Measurements from ENCODE around the gene CEP70. TPM values are rescaled to one million over a fixed set of nuclear protein-coding genes. Genes with fewer than 3 reads are reported as not detected.

CEP70 gene
- total RNA-seq, 2 experiments from 2014 or later, result 15.9 to 19.5 TPM

DNA sequence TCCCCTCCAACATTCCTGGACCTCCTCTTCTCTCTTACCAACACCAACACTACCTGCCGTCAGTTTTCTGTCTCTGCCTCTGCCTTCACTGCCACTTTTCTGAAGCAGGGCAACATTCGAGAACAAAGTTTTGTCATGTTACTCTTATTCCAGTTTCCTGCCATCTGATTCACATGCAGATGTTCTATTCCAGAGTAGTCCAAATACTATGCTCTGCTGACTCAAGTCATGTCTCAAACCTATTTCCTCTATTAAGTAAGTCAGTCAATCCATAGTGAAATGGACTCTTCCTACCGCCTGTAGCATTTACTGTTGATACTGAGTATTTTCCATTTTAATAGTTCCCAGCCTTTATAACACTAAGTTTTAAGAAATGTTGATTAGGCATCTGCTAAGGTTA is 116.3 kb downstream of the CEP70 start:
- Mint-ChIP-seq H3K36me3 (ENCODE audit: low read depth) (no peaks in the 10 kb centered on the region), H3K4me1 (ENCODE audit: low read depth) (no peaks in the 10 kb centered on the region), H3K4me3 (no peak overlapping the region), H3K27ac (no peak overlapping the region), H3K27me3 (ENCODE audit: low read depth) (peaks cover 2% of the 10 kb centered on the region), H3K9me3 (ENCODE audit: insufficient read depth) (no peaks in the 10 kb centered on the region)
- ChIA-PET CTCF (interaction anchor here (0.7 to 3.4 kb wide), 6 partner anchors 35 to 446 kb away, joined by 3 to 76 read pairs (median 18); partner anchors contain the start of gene CEP70), POLR2A (no interaction called here)
- no peak for ATAC-seq
- DNase-seq, result no peak

DNA sequence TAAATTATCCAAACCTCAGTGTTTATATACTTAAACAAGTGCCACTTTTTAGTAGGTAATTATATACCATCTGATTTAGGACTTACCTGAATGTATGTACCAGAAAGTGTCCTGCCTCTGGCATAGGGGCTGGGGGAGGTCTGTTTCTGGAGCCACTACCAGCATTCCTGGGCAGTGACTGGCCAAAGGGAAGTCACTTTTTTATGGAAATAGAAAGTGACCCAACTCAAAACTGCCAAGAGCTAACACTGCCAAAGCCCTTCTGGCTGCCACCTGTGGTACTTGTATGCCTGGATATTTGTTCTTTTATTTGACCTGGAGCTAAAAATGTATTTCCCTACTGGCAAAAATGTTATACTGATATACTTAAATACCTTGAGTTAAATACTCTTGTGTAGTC is 116.9 kb downstream of the CEP70 start:
- H3K9me3 Mint-ChIP-seq (ENCODE audit: insufficient read depth), result no peaks in the 10 kb centered on the region
- ChIA-PET POLR2A (no interaction called here), CTCF (interaction anchor here (0.7 to 3.4 kb wide), 4 partner anchors 16 to 446 kb away, joined by 3 to 76 read pairs (median 22); partner anchors contain the start of gene CEP70)
- no peak for DNase-seq
- no peaks in the 10 kb centered on the region for H3K36me3 Mint-ChIP-seq (ENCODE audit: low read depth)
- H3K27ac Mint-ChIP-seq, result no peak overlapping the region
- peaks cover 2% of the 10 kb centered on the region for H3K27me3 Mint-ChIP-seq (ENCODE audit: low read depth)
- H3K4me3 Mint-ChIP-seq, result no peak overlapping the region
- ATAC-seq, result no peak
- no peaks in the 10 kb centered on the region for H3K4me1 Mint-ChIP-seq (ENCODE audit: low read depth)

DNA sequence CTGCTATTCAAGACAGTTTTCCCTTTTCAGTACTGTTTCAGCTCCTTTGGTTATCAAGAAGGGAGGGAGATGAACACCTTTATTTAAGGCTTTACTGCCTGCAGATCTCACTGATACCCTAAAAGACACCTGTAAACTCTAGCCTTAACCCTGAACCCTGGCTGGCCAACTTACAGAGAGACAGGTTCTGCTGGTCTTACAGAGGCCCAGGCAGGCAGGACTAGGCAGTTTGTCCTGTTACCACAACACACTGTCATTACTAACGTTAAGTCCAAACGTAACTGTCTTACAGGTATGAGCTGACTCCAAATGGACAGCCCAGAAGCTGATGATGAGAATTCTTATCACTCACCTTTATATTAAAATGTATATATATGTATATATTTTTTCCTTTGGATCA is 117.5 kb downstream of the CEP70 start:
- H3K36me3 Mint-ChIP-seq (ENCODE audit: low read depth), result no peaks in the 10 kb centered on the region
- CTCF ChIA-PET, result interaction anchor here (0.7 to 3.4 kb wide), 2 partner anchors 15 to 440 kb away, joined by 3 to 41 read pairs; no protein-coding TSS in a partner anchor
- POLR2A ChIA-PET, result no interaction called here
- no peak overlapping the region for H3K4me3 Mint-ChIP-seq
- ATAC-seq (no peak), DNase-seq (no peak)
- H3K4me1 Mint-ChIP-seq (ENCODE audit: low read depth), result no peaks in the 10 kb centered on the region
- H3K9me3 Mint-ChIP-seq (ENCODE audit: insufficient read depth), result no peaks in the 10 kb centered on the region
- H3K27ac Mint-ChIP-seq, result no peak overlapping the region
- peaks cover 2% of the 10 kb centered on the region for H3K27me3 Mint-ChIP-seq (ENCODE audit: low read depth)

DNA sequence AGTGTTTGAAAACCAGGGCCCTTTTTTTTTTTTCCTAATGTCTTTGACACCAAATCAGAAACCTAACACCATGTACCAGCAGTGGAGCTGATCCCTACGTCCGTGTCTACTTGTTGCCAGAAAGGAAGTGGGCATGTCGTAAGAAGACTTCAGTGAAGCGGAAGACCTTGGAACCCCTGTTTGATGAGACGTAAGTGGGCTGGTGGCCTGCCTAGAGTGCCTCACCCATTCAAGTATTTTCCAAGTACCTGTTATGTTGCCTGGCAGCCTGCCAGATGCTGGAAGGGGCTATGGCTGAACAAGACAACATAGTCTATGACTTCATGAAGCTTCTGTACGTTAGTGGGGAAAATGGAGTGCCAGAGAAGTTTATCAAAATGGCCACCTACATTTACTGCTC is 119.9 kb downstream of the CEP70 start:
- Mint-ChIP-seq H3K4me1 (ENCODE audit: low read depth) (no peaks in the 10 kb centered on the region), H3K4me3 (no peak overlapping the region), H3K36me3 (ENCODE audit: low read depth) (no peaks in the 10 kb centered on the region), H3K27ac (no peak overlapping the region), H3K27me3 (ENCODE audit: low read depth) (peaks cover 2% of the 10 kb centered on the region), H3K9me3 (ENCODE audit: insufficient read depth) (no peaks in the 10 kb centered on the region)
- DNase-seq (no peak), ATAC-seq (no peak)
- ChIA-PET POLR2A (no interaction called here), CTCF (interaction anchor here (1.2 kb wide), 2 partner anchors 442 to 449 kb away, joined by 6 read pairs; no protein-coding TSS in a partner anchor)

DNA sequence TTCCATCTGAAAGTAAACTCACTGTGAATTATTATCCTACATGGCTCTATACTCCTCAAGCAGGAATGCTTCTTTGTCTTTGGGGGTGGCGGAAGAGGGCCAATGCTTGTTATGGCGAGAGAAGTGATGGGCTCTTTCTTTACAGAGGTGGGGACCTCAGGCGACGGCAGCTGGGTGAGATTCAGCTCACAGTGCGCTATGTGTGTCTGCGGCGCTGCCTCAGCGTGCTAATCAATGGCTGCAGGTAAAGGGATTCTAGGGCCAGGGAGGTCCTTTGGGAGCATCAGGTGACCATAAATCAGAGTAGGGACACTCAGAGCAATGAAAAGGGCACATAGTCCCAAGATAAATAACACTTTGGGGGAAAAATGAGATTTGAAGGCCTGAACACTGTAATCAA is 120.7 kb downstream of the CEP70 start:
- POLR2A ChIA-PET, result no interaction called here
- Mint-ChIP-seq H3K27me3 (ENCODE audit: low read depth) (peaks cover 3% of the 10 kb centered on the region), H3K36me3 (ENCODE audit: low read depth) (no peaks in the 10 kb centered on the region), H3K9me3 (ENCODE audit: insufficient read depth) (no peaks in the 10 kb centered on the region), H3K4me3 (no peak overlapping the region), H3K27ac (no peak overlapping the region), H3K4me1 (ENCODE audit: low read depth) (no peaks in the 10 kb centered on the region)
- no peak for DNase-seq
- CTCF ChIA-PET, result no interaction called here
- no peak for ATAC-seq

DNA sequence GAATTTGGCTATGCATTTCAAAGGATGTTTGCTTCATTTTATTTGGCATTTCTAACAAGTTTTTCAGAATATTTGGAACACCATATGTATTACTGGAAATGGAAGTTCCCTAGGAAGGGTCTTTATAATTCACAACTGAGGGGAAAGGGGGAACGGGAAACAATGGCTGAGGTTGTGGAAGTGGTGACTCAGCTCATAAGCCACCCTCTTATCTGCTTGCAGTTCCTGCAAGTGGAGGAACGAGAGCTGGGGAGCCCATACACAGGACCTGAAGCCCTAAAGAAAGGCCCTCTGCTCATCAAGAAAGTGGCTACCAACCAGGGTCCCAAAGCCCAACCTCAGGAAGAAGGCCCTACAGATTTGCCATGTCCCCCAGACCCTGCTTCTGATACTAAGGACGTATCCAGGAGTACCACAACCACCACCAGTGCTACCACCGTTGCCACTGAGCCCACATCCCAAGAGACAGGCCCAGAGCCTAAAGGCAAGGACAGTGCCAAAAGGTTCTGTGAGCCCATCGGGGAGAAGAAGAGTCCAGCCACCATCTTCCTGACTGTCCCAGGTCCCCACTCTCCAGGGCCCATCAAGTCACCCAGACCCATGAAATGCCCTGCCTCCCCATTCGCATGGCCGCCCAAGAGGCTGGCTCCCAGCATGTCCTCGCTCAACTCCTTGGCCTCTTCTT is 121.8 kb downstream of the CEP70 start:
- DNase-seq (no peak), ATAC-seq (no peak)
- no peak overlapping the region for H3K27ac Mint-ChIP-seq
- H3K4me1 Mint-ChIP-seq (ENCODE audit: low read depth), result no peaks in the 10 kb centered on the region
- peaks cover 6% of the 10 kb centered on the region for H3K27me3 Mint-ChIP-seq (ENCODE audit: low read depth)
- no peaks in the 10 kb centered on the region for H3K9me3 Mint-ChIP-seq (ENCODE audit: insufficient read depth)
- no peak overlapping the region for H3K4me3 Mint-ChIP-seq
- CTCF ChIA-PET, result no interaction called here
- no peaks in the 10 kb centered on the region for H3K36me3 Mint-ChIP-seq (ENCODE audit: low read depth)
- POLR2A ChIA-PET, result no interaction called here

DNA sequence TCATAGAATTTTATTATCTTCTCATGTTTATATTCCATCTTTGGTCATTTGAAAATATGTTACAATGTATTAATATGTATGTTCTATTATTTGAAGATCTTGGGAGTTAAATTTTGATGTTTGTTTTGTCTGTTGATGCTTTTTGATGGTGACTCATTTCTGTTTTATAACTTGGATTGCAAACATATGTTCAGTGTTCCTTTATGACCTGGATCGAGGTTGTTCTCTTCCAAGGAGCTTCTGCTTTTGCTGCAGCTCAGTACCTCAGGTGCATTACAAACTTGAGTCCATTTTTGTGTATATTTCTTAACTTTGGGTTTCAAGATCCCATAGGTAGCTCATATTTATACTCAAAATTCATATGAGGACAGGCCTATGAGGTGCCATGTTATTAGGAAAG is 122.6 kb downstream of the CEP70 start:
- no peak for DNase-seq
- H3K27me3 Mint-ChIP-seq (ENCODE audit: low read depth), result peaks cover 9% of the 10 kb centered on the region
- H3K27ac Mint-ChIP-seq, result no peak overlapping the region
- CTCF ChIA-PET, result interaction anchor here (0.6 to 2.2 kb wide), 3 partner anchors 8 to 163 kb away, joined by 3 to 10 read pairs (median 5); partner anchors contain the start of gene CEP70
- no peaks in the 10 kb centered on the region for H3K36me3 Mint-ChIP-seq (ENCODE audit: low read depth)
- H3K9me3 Mint-ChIP-seq (ENCODE audit: insufficient read depth), result no peaks in the 10 kb centered on the region
- no peaks in the 10 kb centered on the region for H3K4me1 Mint-ChIP-seq (ENCODE audit: low read depth)
- POLR2A ChIA-PET, result no interaction called here
- ATAC-seq, result no peak
- H3K4me3 Mint-ChIP-seq, result no peak overlapping the region

DNA sequence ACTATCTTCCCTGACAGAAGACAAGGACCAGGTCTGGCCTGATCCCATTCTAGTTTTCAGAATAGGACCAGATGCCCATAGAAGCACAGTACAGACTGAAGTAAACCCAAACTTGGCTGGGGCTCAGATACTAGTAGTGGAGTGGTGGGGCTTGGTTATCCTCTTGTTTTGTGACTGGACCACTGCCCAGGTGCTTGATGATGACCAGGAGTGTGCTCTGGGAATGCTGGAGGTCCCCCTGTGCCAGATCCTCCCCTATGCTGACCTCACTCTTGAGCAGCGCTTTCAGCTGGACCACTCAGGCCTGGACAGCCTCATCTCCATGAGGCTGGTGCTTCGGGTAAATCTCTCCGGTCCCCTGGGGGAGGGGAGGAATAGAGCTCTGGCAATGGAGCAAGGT is 123.4 kb downstream of the CEP70 start:
- H3K36me3 Mint-ChIP-seq (ENCODE audit: low read depth), result no peaks in the 10 kb centered on the region
- H3K9me3 Mint-ChIP-seq (ENCODE audit: insufficient read depth), result no peaks in the 10 kb centered on the region
- ATAC-seq (no peak), DNase-seq (no peak)
- H3K27me3 Mint-ChIP-seq (ENCODE audit: low read depth), result peaks cover 9% of the 10 kb centered on the region
- H3K4me3 Mint-ChIP-seq, result no peak overlapping the region
- H3K4me1 Mint-ChIP-seq (ENCODE audit: low read depth), result no peaks in the 10 kb centered on the region
- CTCF ChIA-PET, result interaction anchor here (1.1 to 2.2 kb wide), 3 partner anchors 9 to 466 kb away, joined by 3 to 10 read pairs (median 5); partner anchors contain the start of gene CEP70
- no peak overlapping the region for H3K27ac Mint-ChIP-seq
- POLR2A ChIA-PET, result no interaction called here

DNA sequence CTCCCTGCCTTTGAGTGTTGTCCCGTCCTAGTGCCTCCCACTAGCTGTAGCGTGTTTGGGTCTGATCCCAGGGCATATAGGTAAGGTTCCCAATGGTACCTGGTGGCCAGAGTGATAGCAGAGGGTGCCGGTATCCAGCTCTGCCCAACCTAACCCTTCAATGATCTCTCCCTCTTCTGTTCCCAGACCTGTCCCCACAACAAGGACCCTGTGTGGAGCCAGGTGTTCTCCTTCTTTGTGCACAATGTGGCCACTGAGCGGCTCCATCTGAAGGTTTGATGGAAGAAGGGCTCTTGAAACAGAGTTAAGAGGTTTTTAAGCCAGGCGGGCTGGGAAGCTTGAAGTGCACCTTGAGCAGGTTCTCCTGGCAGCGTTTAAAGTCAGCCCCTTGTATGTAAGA is 124.2 kb downstream of the CEP70 start:
- Mint-ChIP-seq H3K27me3 (ENCODE audit: low read depth) (peaks cover 9% of the 10 kb centered on the region), H3K9me3 (ENCODE audit: insufficient read depth) (no peaks in the 10 kb centered on the region), H3K36me3 (ENCODE audit: low read depth) (no peaks in the 10 kb centered on the region), H3K27ac (no peak overlapping the region), H3K4me1 (ENCODE audit: low read depth) (no peaks in the 10 kb centered on the region), H3K4me3 (no peak overlapping the region)
- DNase-seq (no peak), ATAC-seq (no peak)
- CTCF ChIA-PET, result interaction anchor here (1.1 to 2.2 kb wide), 4 partner anchors 9 to 466 kb away, joined by 3 to 10 read pairs (median 5); partner anchors contain the start of gene CEP70
- POLR2A ChIA-PET, result no interaction called here

DNA sequence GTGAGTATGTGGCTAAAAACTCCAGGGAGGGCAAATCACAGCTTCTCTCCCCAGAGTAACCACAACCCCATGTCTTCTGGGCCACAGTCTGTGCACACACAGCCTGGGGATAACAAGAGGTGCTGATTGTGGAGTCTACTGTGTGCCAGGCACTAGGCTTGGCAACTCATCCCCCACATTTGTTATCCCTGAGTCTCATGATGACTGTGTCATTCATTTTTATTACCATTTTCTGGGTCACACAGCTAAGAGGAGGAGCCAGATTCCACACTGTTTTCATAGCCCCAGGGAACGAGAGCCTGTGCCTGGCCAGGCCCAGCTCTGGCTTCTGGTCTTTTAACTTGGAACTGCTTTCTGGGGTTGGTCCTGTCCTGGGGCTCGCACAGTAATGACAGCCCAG is 125.2 kb downstream of the CEP70 start:
- POLR2A ChIA-PET, result no interaction called here
- Mint-ChIP-seq H3K4me3 (no peak overlapping the region), H3K4me1 (ENCODE audit: low read depth) (no peaks in the 10 kb centered on the region), H3K27ac (no peak overlapping the region), H3K36me3 (ENCODE audit: low read depth) (no peaks in the 10 kb centered on the region), H3K27me3 (ENCODE audit: low read depth) (peaks cover 9% of the 10 kb centered on the region), H3K9me3 (ENCODE audit: insufficient read depth) (no peaks in the 10 kb centered on the region)
- ATAC-seq (no peak), DNase-seq (no peak)
- CTCF ChIA-PET, result interaction anchor here (1.3 kb wide), 1 partner anchor 51 kb away, joined by 5 read pairs; no protein-coding TSS in a partner anchor

DNA sequence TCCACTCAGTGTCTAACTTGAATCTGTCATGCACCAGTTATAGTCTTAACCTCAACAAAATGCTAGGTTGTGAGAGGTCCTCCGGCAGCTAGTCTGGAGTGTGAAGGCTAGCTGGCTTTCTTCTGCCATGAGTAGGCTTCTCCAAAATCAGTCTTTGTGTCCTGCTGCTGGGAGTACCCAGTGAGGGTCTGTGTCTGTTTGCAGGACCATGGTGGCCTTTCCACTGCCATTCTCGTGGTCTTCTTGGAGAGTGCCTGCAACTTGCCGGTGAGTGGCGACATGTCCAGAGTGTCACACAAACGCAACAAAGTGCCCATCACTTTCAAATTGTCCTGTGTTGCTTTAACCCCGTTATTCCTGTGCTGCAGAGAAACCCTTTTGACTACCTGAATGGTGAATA is 125.6 kb downstream of the CEP70 start:
- ChIA-PET POLR2A (no interaction called here), CTCF (interaction anchor here (1.1 to 1.3 kb wide), 2 partner anchors 11 to 51 kb away, joined by 3 to 5 read pairs; no protein-coding TSS in a partner anchor)
- Mint-ChIP-seq H3K4me1 (ENCODE audit: low read depth) (no peaks in the 10 kb centered on the region), H3K9me3 (ENCODE audit: insufficient read depth) (no peaks in the 10 kb centered on the region), H3K36me3 (ENCODE audit: low read depth) (no peaks in the 10 kb centered on the region), H3K27ac (no peak overlapping the region), H3K27me3 (ENCODE audit: low read depth) (peaks cover 9% of the 10 kb centered on the region), H3K4me3 (no peak overlapping the region)
- ATAC-seq (no peak), DNase-seq (no peak)

DNA sequence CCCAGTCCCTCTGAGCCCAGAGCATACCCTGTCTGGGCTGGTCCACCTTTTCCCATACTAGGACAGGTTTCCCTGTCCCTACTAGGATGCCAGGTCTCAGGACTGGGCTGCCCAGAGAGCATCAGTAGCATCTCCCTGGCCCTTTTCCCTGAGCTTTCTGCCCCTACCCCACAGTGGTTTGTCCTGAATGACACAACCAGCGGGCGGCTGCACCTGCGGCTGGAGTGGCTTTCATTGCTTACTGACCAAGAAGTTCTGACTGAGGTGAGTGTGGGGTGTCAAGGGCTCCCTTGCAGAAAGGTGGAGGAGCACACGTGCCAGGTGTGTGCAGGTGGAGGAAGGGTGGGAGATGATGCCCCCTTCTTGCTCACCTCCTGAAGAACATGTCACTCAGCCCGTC is 126.1 kb downstream of the CEP70 start:
- H3K4me3 Mint-ChIP-seq, result no peak overlapping the region
- H3K4me1 Mint-ChIP-seq (ENCODE audit: low read depth), result no peaks in the 10 kb centered on the region
- DNase-seq (no peak), ATAC-seq (no peak)
- no peak overlapping the region for H3K27ac Mint-ChIP-seq
- H3K9me3 Mint-ChIP-seq (ENCODE audit: insufficient read depth), result no peaks in the 10 kb centered on the region
- POLR2A ChIA-PET, result no interaction called here
- peaks cover 9% of the 10 kb centered on the region for H3K27me3 Mint-ChIP-seq (ENCODE audit: low read depth)
- CTCF ChIA-PET, result interaction anchor here (1.1 kb wide), 1 partner anchor 11 kb away, joined by 3 read pairs; no protein-coding TSS in a partner anchor
- no peaks in the 10 kb centered on the region for H3K36me3 Mint-ChIP-seq (ENCODE audit: low read depth)
